Sigmoid colon (tissue), 7 donors: ENCODE measurements around the gene FGGY. TPM values are rescaled to one million over a fixed set of nuclear protein-coding genes. Genes with fewer than 3 reads are reported as not detected.
A peak's percentile ranks its signal among the peaks of the same experiment; 100 is the strongest.

ENCODE experiments used
- DNase-seq: peaks from one replicate; pipeline ENCODE4 v3.0.0-alpha.2; 2019
- H3K27ac ChIP-seq, 4 donors: fragments of 200-600 bp; sonication (generic); one replicate each; pipeline ENCODE4 v1.5.1; 2016 to 2019; ENCODE audit warnings: mild to moderate bottlenecking in 1 of 4
- H3K27me3 ChIP-seq, 3 donors: fragments of 200-600 bp; sonication (generic); one replicate each; pipeline ENCODE4 v1.5.1; 2019; ENCODE audit warnings: mild to moderate bottlenecking in 1 of 3
- H3K36me3 ChIP-seq, 4 donors: fragments of 200-600 bp; sonication (generic); one replicate each; pipeline ENCODE4 v1.5.1; 2016 to 2019
- H3K4me1 ChIP-seq, 4 donors: fragments of 200-600 bp; sonication (generic); one replicate each; pipeline ENCODE4 v1.5.1; 2017 to 2019
- H3K4me3 ChIP-seq, 4 donors: fragments of 200-600 bp; sonication (generic); one replicate each; pipeline ENCODE4 v1.5.1; 2017 to 2019; ENCODE audit warnings: mild to moderate bottlenecking in 2 of 4, moderate library complexity in 1 of 4
- H3K9me3 ChIP-seq, 4 donors: fragments of 200-600 bp in 3 of 4; sonication (generic) in 3 of 4; one replicate each; pipeline versions ENCODE4 v1.5.1 to v1.6.1; 2013 to 2019
- CTCF ChIP-seq, 4 experiments: fragments of 450-650 bp in 3 of 4; fragments of 200-600 bp in 1 of 4; IDR thresholded peaks; one replicate each; pipeline ENCODE4 v1.5.1; 2016 to 2019; ENCODE audit warnings: antibody characterized with exemption in 4 of 4, mild to moderate bottlenecking in 3 of 4, moderate library complexity in 2 of 4
- EP300 ChIP-seq, 4 donors: sonication (generic); formaldehyde crosslinking; IDR thresholded peaks; one replicate each; pipeline ENCODE4 v1.6.1; 2017; ENCODE audit warnings: antibody characterized with exemption in 4 of 4
- POLR2A ChIP-seq, 2 donors: fragments of 450-650 bp; IDR thresholded peaks; one replicate each; pipeline ENCODE4 v1.6.1; 2016; ENCODE audit warnings: antibody characterized with exemption in 2 of 2, mild to moderate bottlenecking in 2 of 2, moderate library complexity in 2 of 2
- POLR2AphosphoS5 ChIP-seq, 4 donors: sonication (generic); formaldehyde crosslinking; IDR thresholded peaks; one replicate each; pipeline ENCODE4 v1.6.1; 2017; ENCODE audit warnings: antibody characterized with exemption in 4 of 4
- whole genome bisulfite sequencing, 2 donors: extraction: QIAGEN DNeasy Blood & Tissue Kit; methylation state at CpG; one replicate each; pipeline ENCODE4 v1.1.7; 2013; 5-methylcytosine and 5-hydroxymethylcytosine counted together
- intact Hi-C: fragments of 100-400 bp; cut with DNase I; formaldehyde crosslinking; loops from one replicate; pipeline ENCODE4 v1.15.1; 2023
- polyA plus RNA-seq, 3 donors: library from polyadenylated mRNA; stranded (reverse); fragments of 200-250 nt; gene quantifications; one replicate each; pipeline ENCODE4 v1.2.3, GENCODE V29; 2013
- total RNA-seq, 4 donors: library from RNA; depleted of rRNA; stranded (reverse); fragments of >200 nt; gene quantifications; one replicate each; pipeline ENCODE4 v1.1.0, GENCODE V29; 2016
- donor health status: healthy with polysubstance abuse.
- donor health status: Bipolar disorder and iron deficiency.
- donor health status: healthy.

The FGGY gene
- total and polyA plus RNA-seq, 7 donors: 4.8 to 54.1 (median 20.5) TPM

- intact Hi-C loops: no loop called here
- TF ChIP-seq POLR2A (IDR thresholded peaks at IDR 0.05) (no peak), CTCF (IDR thresholded peaks at IDR 0.05) (no peak), POLR2AphosphoS5 (IDR thresholded peaks at IDR 0.05) (no peak), EP300 (IDR thresholded peaks at IDR 0.05) (no peak)
- WGBS, 2 donors: 62 to 82% methylated on average over 2 of the region's 2 CpGs
Observed at GRCh38 chr1:59592924-59593323, 296.0 kb downstream of the FGGY start.

DNA sequence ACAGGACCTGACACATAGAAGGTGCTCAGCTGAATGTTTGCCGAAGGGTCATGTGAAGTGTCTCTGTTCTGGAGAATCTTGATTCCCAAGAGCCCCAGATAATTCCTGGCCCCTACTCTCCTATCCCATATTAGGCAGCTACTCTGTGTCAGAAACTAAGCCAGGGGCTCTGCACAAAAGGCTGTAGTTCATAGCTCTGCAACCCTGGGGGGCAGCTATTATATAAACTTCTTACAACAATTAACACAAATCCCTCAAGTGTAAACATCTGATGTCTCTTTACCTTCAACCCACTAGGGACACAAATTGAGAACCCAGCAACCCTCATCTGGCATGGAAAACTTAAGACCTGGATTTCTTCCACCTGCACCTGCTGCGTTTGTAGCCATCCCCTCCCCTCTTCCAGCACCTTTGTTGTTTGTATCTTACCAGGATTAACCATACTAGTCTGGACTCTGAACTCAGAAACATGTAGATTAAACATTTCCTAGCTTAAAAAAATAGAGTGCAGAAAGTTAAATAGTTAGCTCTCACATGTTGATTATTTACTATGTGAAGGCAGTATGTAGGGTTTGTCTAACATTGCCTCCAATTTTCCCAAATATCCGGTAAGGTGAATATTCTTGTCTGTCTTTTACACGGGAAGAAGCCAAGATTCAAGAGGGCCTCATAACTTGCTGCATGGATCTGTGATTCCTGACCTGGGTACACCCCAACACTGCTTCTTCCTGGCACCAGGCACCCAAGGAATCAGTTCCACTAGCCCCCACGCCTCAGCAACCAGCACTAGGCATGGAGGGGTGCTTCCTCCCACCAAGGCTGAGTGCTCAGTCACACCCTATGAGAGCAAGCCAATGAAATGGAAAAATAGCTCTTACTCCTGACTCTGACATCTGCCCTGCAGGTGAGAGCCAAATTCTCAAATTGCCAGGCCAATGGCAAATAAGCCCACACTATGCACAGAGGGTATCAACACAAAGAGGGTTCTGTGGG is 297.2 kb downstream of the FGGY start:
- no peaks in the 10 kb centered on the region for H3K36me3 ChIP-seq
- 17 to 67% methylated on average over 5 of the region's 5 CpGs for WGBS, 2 donors
- DNase-seq: no peak
- intact Hi-C loops: no loop called here
- no peaks in the 10 kb centered on the region for H3K27me3 ChIP-seq
- H3K4me1 ChIP-seq: peaks cover 0 to 61% (median 50%) of the 10 kb centered on the region in 4 donors
- TF ChIP-seq POLR2A (IDR thresholded peaks at IDR 0.05): no peak
- TF ChIP-seq CTCF (IDR thresholded peaks at IDR 0.05): no peak
- no peak for TF ChIP-seq EP300 (IDR thresholded peaks at IDR 0.05)
- TF ChIP-seq POLR2AphosphoS5 (IDR thresholded peaks at IDR 0.05): no peak
- no peak overlapping the region for H3K4me3 ChIP-seq
- peak overlapping the region; percentile 82 to 87 (median 82) for H3K27ac ChIP-seq
- H3K9me3 ChIP-seq: no peaks in the 10 kb centered on the region

More at GRCh38 chr1:59592924-59593323, 296.0 kb downstream of the FGGY start:
- Histone ChIP-seq H3K4me3 (no peak overlapping the region), H3K4me1 (peaks cover 0 to 49% (median 43%) of the 10 kb centered on the region in 4 donors), H3K27me3 (no peaks in the 10 kb centered on the region), H3K9me3 (no peaks in the 10 kb centered on the region), H3K36me3 (no peaks in the 10 kb centered on the region), H3K27ac (peak overlapping the region in 1 of 4 donors; percentile 87)
- no peak for DNase-seq

DNA sequence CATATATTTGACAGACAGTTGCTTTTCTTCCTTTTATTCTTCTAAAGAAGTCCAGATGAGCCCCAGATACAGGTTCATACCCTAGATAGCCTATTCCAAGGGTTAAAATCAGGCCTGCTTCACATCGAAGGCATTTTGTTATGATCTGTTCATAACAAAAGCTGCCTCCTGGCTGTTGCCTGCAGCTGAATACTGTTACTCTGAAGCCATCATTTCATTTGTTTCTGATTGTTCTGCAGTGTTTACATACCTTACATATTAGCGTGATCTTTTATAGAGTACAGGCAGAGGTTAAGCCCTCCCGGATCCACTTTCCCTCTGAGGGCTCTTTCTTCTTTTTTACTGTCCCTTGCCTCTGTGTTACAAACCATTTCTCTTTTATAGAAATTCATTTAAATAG is 298.9 kb downstream of the FGGY start:
- H3K36me3 ChIP-seq: no peaks in the 10 kb centered on the region
- H3K9me3 ChIP-seq: no peaks in the 10 kb centered on the region
- H3K4me1 ChIP-seq: peaks cover 0 to 75% (median 59%) of the 10 kb centered on the region in 4 donors
- intact Hi-C loops: loop anchor here (5.0 kb wide), 1 partner anchor 298 kb away; the partner anchor contains the start of gene FGGY
- WGBS, 2 donors: 14 to 52% methylated on average over 3 of the region's 3 CpGs
- no peak for TF ChIP-seq POLR2A (IDR thresholded peaks at IDR 0.05)
- TF ChIP-seq POLR2AphosphoS5 (IDR thresholded peaks at IDR 0.05): peak in 3 of 4 donors; percentile 81 to 91 (median 85)
- peak in 2 of 4 donors; percentile 58 to 59 for TF ChIP-seq EP300 (IDR thresholded peaks at IDR 0.05)
- peak in 1 of 4 experiments; percentile 9 for TF ChIP-seq CTCF (IDR thresholded peaks at IDR 0.05)
- peak overlapping the region; percentile 82 to 87 (median 82) for H3K27ac ChIP-seq
- no peaks in the 10 kb centered on the region for H3K27me3 ChIP-seq
- no peak overlapping the region for H3K4me3 ChIP-seq
- no peak for DNase-seq

- H3K27me3 ChIP-seq: no peaks in the 10 kb centered on the region
- no peaks in the 10 kb centered on the region for H3K36me3 ChIP-seq
- TF ChIP-seq CTCF (IDR thresholded peaks at IDR 0.05) (no peak), POLR2A (IDR thresholded peaks at IDR 0.05) (no peak), EP300 (IDR thresholded peaks at IDR 0.05) (no peak), POLR2AphosphoS5 (IDR thresholded peaks at IDR 0.05) (no peak)
- H3K4me3 ChIP-seq: no peak overlapping the region
- DNase-seq: no peak
- H3K4me1 ChIP-seq: peaks cover 0 to 81% (median 61%) of the 10 kb centered on the region in 4 donors
- no peaks in the 10 kb centered on the region for H3K9me3 ChIP-seq
- intact Hi-C loops: loop anchor here (5.0 kb wide), 1 partner anchor 299 kb away; the partner anchor contains the start of gene FGGY
- 89 to 98% methylated on average over 3 of the region's 3 CpGs for WGBS, 2 donors
- H3K27ac ChIP-seq: peak overlapping the region; percentile 82 to 87 (median 82)
Observed at GRCh38 chr1:59596432-59596831, 299.5 kb downstream of the FGGY start.
